Endothelial cell of umbilical vein (primary cell): Measurements from ENCODE around the gene VPS41.

ENCODE experiments used
- EZH2 ChIP-seq: IDR thresholded peaks from 2 replicates; pipeline ENCODE4 v1.6.1; 2012; ENCODE audit warnings: borderline replicate concordance, low read depth, mild to moderate bottlenecking, moderate library complexity, low read length, inconsistent platforms; ENCODE audit not compliant: severe bottlenecking
- FOS ChIP-seq: IDR thresholded peaks from 2 replicates; pipeline ENCODE4 v1.6.1; 2011; ENCODE audit warnings: mild to moderate bottlenecking, low read length, moderate library complexity, borderline replicate concordance; ENCODE audit not compliant: insufficient read depth
- JUN ChIP-seq: IDR thresholded peaks from 2 replicates; pipeline ENCODE4 v1.6.1; 2011; ENCODE audit warnings: borderline replicate concordance, low read depth; ENCODE audit not compliant: insufficient read length, insufficient read depth
- POLR2A ChIP-seq: IDR thresholded peaks from 2 replicates; pipeline ENCODE4 v1.6.1; 2012; ENCODE audit warnings: low read depth, mild to moderate bottlenecking, control low read depth, low read length
- POLR2AphosphoS5 ChIP-seq: IDR thresholded peaks from 2 replicates; pipeline ENCODE4 v1.6.1; 2012; ENCODE audit warnings: low read depth, mild to moderate bottlenecking, control low read depth, low read length, moderate library complexity; ENCODE audit not compliant: insufficient read depth
- TF ChIP-seq, protein P1 (sequence below): IDR thresholded peaks from 2 replicates; pipeline ENCODE4 v1.6.1; 2011; ENCODE audit not compliant: insufficient read depth, insufficient read length
- TF ChIP-seq, protein P2 (sequence below), 2 donors: IDR thresholded peaks; 1 replicate in 1 of 2; 2 replicates in 1 of 2; pipeline ENCODE4 v1.5.1; 2011; ENCODE audit warnings: low read length in 2 of 2, mild to moderate bottlenecking in 2 of 2, moderate library complexity in 2 of 2, control low read depth in 1 of 2, inconsistent platforms in 1 of 2, low read depth in 1 of 2; ENCODE audit not compliant: insufficient read depth in 1 of 2; ENCODE audit errors: extremely low read depth in 1 of 2

DNA sequence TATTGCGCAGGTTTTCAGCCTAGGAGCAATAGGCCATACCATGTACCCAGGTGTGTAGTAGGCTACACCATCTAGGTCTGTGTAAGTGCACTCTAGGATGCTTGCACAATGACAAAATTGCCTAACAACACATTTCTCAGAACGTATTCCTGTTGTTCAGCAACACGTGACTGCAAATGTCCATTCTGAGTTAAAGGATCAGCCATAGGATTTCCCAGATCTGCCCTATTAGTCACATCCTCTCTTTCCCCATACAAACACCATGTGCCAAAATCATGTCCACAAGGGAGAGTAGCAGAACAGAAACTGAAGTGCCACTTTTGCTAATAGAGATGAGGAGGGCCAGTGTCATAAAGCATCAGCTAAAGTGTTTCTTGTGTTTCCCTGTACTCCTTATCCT, 235.2 kb downstream of the VPS41 start:
- TF ChIP-seq, protein P1, sequence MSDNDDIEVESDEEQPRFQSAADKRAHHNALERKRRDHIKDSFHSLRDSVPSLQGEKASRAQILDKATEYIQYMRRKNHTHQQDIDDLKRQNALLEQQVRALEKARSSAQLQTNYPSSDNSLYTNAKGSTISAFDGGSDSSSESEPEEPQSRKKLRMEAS = peak; percentile 69
- TF ChIP-seq, protein P2, sequence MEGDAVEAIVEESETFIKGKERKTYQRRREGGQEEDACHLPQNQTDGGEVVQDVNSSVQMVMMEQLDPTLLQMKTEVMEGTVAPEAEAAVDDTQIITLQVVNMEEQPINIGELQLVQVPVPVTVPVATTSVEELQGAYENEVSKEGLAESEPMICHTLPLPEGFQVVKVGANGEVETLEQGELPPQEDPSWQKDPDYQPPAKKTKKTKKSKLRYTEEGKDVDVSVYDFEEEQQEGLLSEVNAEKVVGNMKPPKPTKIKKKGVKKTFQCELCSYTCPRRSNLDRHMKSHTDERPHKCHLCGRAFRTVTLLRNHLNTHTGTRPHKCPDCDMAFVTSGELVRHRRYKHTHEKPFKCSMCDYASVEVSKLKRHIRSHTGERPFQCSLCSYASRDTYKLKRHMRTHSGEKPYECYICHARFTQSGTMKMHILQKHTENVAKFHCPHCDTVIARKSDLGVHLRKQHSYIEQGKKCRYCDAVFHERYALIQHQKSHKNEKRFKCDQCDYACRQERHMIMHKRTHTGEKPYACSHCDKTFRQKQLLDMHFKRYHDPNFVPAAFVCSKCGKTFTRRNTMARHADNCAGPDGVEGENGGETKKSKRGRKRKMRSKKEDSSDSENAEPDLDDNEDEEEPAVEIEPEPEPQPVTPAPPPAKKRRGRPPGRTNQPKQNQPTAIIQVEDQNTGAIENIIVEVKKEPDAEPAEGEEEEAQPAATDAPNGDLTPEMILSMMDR (IDR thresholded peaks at IDR 0.05; ENCODE audit: extremely low read depth in 1 of 2, insufficient read depth in 1 of 2, low read depth in 1 of 2, low read length in 2 of 2) = no peak
- TF ChIP-seq POLR2AphosphoS5 (no peak), FOS (peak; percentile 28), POLR2A (no peak), EZH2 (no peak), JUN (no peak)
